Measurements from ENCODE around the gene SYNPR.

Gene SYNPR

DNA sequence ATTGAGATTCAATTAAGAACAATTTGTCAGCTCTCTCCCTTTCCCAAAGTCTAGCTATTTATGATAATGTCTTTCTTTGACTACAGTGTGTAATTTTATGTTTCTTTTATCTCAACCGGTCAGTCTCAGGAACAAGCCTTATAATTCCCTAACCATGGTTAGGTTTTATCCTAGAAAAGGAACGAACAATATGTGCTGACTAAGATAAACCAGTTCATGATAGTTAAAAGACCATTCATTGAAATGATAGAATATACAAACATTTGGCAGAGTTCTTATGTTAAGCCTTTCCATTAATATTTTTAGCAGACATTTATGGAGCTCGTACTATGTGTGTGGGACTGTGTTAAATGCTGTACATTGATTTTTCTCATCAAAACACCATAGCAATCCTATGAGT lies 106.3 kb downstream of the SYNPR start:
- no peak overlapping the region for H3K9ac ChIP-seq (ENCODE audit: low read length)
- no peak for DNase-seq
- H3K79me2 ChIP-seq (ENCODE audit: control insufficient read depth, insufficient read depth, low read length), result no peaks in the 10 kb centered on the region
- no peak overlapping the region for H3K18ac ChIP-seq (ENCODE audit: low read length)
- H2AK5ac ChIP-seq (ENCODE audit: low read length), result no peak overlapping the region
- no CpG with 5 or more reads among the region's 3 CpGs for WGBS (ENCODE audit: extremely low coverage, insufficient coverage, low lambda C conversion rate)
- H3K23ac ChIP-seq (ENCODE audit: low read length), result no peak overlapping the region
- H4K5ac ChIP-seq (ENCODE audit: low read length), result no peak overlapping the region
- no peak overlapping the region for H3K4me2 ChIP-seq (ENCODE audit: low read length)
- no peaks in the 10 kb centered on the region for H3K79me1 ChIP-seq (ENCODE audit: low read length)
- no peaks in the 10 kb centered on the region for H3K27me3 ChIP-seq (ENCODE audit: insufficient read depth, low read length, poor library complexity)
- H4K8ac ChIP-seq (ENCODE audit: low read depth, low read length), result no peak overlapping the region
- no peak overlapping the region for H3K4ac ChIP-seq (ENCODE audit: low read depth, low read length)
- H2BK15ac ChIP-seq (replicated peaks; ENCODE audit: low read depth), result no peak overlapping the region
- H3K56ac ChIP-seq (ENCODE audit: low read length), result no peak overlapping the region
- H2BK5ac ChIP-seq (ENCODE audit: low read length), result no peak overlapping the region
- H3K4me1 ChIP-seq (ENCODE audit: control insufficient read depth, low read depth, low read length), result no peaks in the 10 kb centered on the region
- no peak overlapping the region for H3K4me3 ChIP-seq (ENCODE audit: low read length)
- H3K27ac ChIP-seq (ENCODE audit: low read depth, low read length), result no peak overlapping the region
- H2BK120ac ChIP-seq (ENCODE audit: low read depth, low read length), result no peak overlapping the region
- H3K36me3 ChIP-seq (ENCODE audit: control insufficient read depth, insufficient read depth, low read length), result no peaks in the 10 kb centered on the region

DNA sequence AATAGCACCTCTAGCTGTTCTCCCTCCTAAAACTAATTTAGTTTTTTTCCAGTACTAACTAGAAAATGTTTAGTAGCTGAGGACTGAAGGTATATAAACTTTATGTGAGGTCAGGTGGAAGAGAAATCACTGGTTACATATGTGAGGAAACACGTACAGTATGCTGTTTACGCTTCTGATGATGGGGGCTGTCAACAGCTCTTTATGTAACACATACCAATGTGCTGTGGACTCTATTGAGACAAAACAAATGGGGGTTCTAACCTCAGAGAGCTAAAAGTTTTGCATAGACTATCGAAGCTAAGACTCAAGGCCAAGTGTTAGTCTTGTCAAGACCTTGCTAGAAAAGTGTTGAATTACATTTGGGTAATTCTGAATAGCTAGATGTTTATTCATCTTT lies 107.5 kb downstream of the SYNPR start:
- no peak overlapping the region for H3K9ac ChIP-seq (ENCODE audit: low read length)
- H3K79me1 ChIP-seq (ENCODE audit: low read length), result no peaks in the 10 kb centered on the region
- H4K8ac ChIP-seq (ENCODE audit: low read depth, low read length), result no peak overlapping the region
- H2BK5ac ChIP-seq (ENCODE audit: low read length), result no peak overlapping the region
- no peak overlapping the region for H2BK15ac ChIP-seq (replicated peaks; ENCODE audit: low read depth)
- H3K4me1 ChIP-seq (ENCODE audit: control insufficient read depth, low read depth, low read length), result no peaks in the 10 kb centered on the region
- H3K27me3 ChIP-seq (ENCODE audit: insufficient read depth, low read length, poor library complexity), result no peaks in the 10 kb centered on the region
- no peak overlapping the region for H3K18ac ChIP-seq (ENCODE audit: low read length)
- H3K23ac ChIP-seq (ENCODE audit: low read length), result no peak overlapping the region
- no peaks in the 10 kb centered on the region for H3K36me3 ChIP-seq (ENCODE audit: control insufficient read depth, insufficient read depth, low read length)
- no peak overlapping the region for H3K4me3 ChIP-seq (ENCODE audit: low read length)
- H3K79me2 ChIP-seq (ENCODE audit: control insufficient read depth, insufficient read depth, low read length), result no peaks in the 10 kb centered on the region
- DNase-seq, result no peak
- H3K4ac ChIP-seq (ENCODE audit: low read depth, low read length), result no peak overlapping the region
- H2AK5ac ChIP-seq (ENCODE audit: low read length), result no peak overlapping the region
- no CpG with 5 or more reads among the region's 3 CpGs for WGBS (ENCODE audit: extremely low coverage, insufficient coverage, low lambda C conversion rate)
- H3K56ac ChIP-seq (ENCODE audit: low read length), result no peak overlapping the region
- no peak overlapping the region for H3K27ac ChIP-seq (ENCODE audit: low read depth, low read length)
- H4K5ac ChIP-seq (ENCODE audit: low read length), result no peak overlapping the region
- H2BK120ac ChIP-seq (ENCODE audit: low read depth, low read length), result no peak overlapping the region
- H3K4me2 ChIP-seq (ENCODE audit: low read length), result no peak overlapping the region

DNA sequence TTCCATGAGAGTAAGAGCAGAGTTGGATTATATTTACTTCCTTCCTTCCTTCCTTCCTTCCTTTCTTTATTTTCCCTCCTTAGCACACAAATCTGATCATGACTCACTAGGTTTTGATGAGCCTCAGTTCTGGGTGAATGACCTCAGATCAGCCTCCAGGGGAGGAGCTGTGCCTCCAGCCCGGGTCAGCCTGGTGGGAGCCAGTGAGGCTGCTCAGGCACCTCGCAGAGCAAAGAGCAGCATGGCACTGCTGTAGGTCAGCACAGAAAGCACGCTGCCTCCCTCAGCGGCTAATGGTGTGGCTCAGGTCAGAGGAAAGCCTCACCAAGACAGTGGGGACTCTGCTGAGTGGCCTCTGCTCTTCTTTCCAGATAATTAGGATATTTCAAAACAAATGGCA lies 108.5 kb downstream of the SYNPR start:
- Histone ChIP-seq H3K36me3 (ENCODE audit: control insufficient read depth, insufficient read depth, low read length) (no peaks in the 10 kb centered on the region), H4K5ac (ENCODE audit: low read length) (no peak overlapping the region), H3K4me1 (ENCODE audit: control insufficient read depth, low read depth, low read length) (no peaks in the 10 kb centered on the region), H3K79me1 (ENCODE audit: low read length) (no peaks in the 10 kb centered on the region), H3K56ac (ENCODE audit: low read length) (no peak overlapping the region), H3K23ac (ENCODE audit: low read length) (no peak overlapping the region), H4K8ac (ENCODE audit: low read depth, low read length) (no peak overlapping the region), H3K27ac (ENCODE audit: low read depth, low read length) (no peak overlapping the region), H3K4me3 (ENCODE audit: low read length) (no peak overlapping the region), H2BK15ac (replicated peaks; ENCODE audit: low read depth) (no peak overlapping the region), H3K27me3 (ENCODE audit: insufficient read depth, low read length, poor library complexity) (no peaks in the 10 kb centered on the region), H3K18ac (ENCODE audit: low read length) (no peak overlapping the region), H2BK5ac (ENCODE audit: low read length) (no peak overlapping the region), H3K79me2 (ENCODE audit: control insufficient read depth, insufficient read depth, low read length) (no peaks in the 10 kb centered on the region), H3K4me2 (ENCODE audit: low read length) (no peak overlapping the region), H3K9ac (ENCODE audit: low read length) (no peak overlapping the region), H2BK120ac (ENCODE audit: low read depth, low read length) (no peak overlapping the region), H3K4ac (ENCODE audit: low read depth, low read length) (no peak overlapping the region), H2AK5ac (ENCODE audit: low read length) (no peak overlapping the region)
- DNase-seq, result peak; percentile 73
- no CpG with 5 or more reads among the region's 4 CpGs for WGBS (ENCODE audit: extremely low coverage, insufficient coverage, low lambda C conversion rate)

DNA sequence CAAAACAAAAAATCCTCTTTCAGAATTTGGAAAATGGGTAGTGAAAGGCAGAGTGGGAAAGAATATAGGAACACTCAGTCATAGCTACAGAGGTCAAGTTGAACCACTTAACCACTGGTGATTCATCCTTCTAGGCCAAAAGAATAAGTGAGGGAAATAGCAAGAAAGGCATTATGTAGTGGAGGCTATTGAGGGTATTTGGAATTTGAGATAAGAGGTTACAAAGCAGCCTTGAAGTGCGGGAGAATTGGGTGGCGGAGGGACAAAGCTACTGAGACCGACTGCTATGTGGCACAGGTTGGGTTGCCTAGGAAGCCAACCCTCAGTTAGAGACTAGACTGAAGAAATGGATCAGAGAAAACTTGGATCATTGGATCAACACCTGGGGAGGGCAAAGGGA lies 109.5 kb downstream of the SYNPR start:
- WGBS (ENCODE audit: extremely low coverage, insufficient coverage, low lambda C conversion rate), result no CpG with 5 or more reads among the region's 3 CpGs
- H4K5ac ChIP-seq (ENCODE audit: low read length), result no peak overlapping the region
- no peak overlapping the region for H2AK5ac ChIP-seq (ENCODE audit: low read length)
- H3K4me1 ChIP-seq (ENCODE audit: control insufficient read depth, low read depth, low read length), result no peaks in the 10 kb centered on the region
- H3K18ac ChIP-seq (ENCODE audit: low read length), result no peak overlapping the region
- no peak overlapping the region for H2BK15ac ChIP-seq (replicated peaks; ENCODE audit: low read depth)
- H2BK5ac ChIP-seq (ENCODE audit: low read length), result no peak overlapping the region
- H3K9ac ChIP-seq (ENCODE audit: low read length), result no peak overlapping the region
- H3K23ac ChIP-seq (ENCODE audit: low read length), result no peak overlapping the region
- H3K27me3 ChIP-seq (ENCODE audit: insufficient read depth, low read length, poor library complexity), result no peaks in the 10 kb centered on the region
- H2BK120ac ChIP-seq (ENCODE audit: low read depth, low read length), result no peak overlapping the region
- no peaks in the 10 kb centered on the region for H3K79me1 ChIP-seq (ENCODE audit: low read length)
- no peak overlapping the region for H3K4ac ChIP-seq (ENCODE audit: low read depth, low read length)
- H4K8ac ChIP-seq (ENCODE audit: low read depth, low read length), result no peak overlapping the region
- H3K56ac ChIP-seq (ENCODE audit: low read length), result no peak overlapping the region
- no peak overlapping the region for H3K27ac ChIP-seq (ENCODE audit: low read depth, low read length)
- no peak overlapping the region for H3K4me3 ChIP-seq (ENCODE audit: low read length)
- peak; percentile 32 for DNase-seq
- H3K36me3 ChIP-seq (ENCODE audit: control insufficient read depth, insufficient read depth, low read length), result no peaks in the 10 kb centered on the region
- H3K4me2 ChIP-seq (ENCODE audit: low read length), result no peak overlapping the region
- H3K79me2 ChIP-seq (ENCODE audit: control insufficient read depth, insufficient read depth, low read length), result no peaks in the 10 kb centered on the region

DNA sequence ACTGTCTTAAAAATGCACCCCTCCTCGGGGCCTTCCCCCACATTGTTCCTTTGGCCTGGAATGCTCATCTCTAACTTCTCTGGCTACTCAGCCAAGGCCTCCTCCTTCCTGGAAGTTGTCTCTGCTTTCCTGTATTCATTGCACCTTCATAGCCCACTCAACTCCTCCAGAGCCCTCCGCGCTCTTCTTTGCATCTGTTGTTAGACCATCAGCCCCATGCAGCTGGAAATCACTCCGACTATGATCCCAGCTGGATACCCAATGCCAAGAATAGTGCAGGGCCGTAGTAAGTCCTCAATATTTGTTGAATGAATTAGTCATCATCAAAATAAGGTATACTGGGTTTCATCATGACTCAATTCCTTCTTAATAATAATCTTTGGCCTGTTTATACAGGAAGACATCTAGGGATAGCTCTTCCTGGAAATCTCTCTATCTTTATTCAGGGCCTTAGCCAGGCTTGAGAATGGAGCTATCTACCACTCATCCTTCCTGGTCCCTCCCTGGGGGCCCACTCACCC lies 112.7 kb downstream of the SYNPR start:
- WGBS (ENCODE audit: extremely low coverage, insufficient coverage, low lambda C conversion rate), result no CpG with 5 or more reads among the region's 5 CpGs
- Histone ChIP-seq H3K36me3 (ENCODE audit: control insufficient read depth, insufficient read depth, low read length) (no peaks in the 10 kb centered on the region), H3K18ac (ENCODE audit: low read length) (no peak overlapping the region), H2BK120ac (ENCODE audit: low read depth, low read length) (no peak overlapping the region), H2AK5ac (ENCODE audit: low read length) (no peak overlapping the region), H4K5ac (ENCODE audit: low read length) (no peak overlapping the region), H2BK15ac (replicated peaks; ENCODE audit: low read depth) (no peak overlapping the region), H3K27ac (ENCODE audit: low read depth, low read length) (no peak overlapping the region), H3K23ac (ENCODE audit: low read length) (no peak overlapping the region), H4K8ac (ENCODE audit: low read depth, low read length) (no peak overlapping the region), H3K27me3 (ENCODE audit: insufficient read depth, low read length, poor library complexity) (no peaks in the 10 kb centered on the region), H3K4me2 (ENCODE audit: low read length) (no peak overlapping the region), H3K4me1 (ENCODE audit: control insufficient read depth, low read depth, low read length) (no peaks in the 10 kb centered on the region), H3K56ac (ENCODE audit: low read length) (no peak overlapping the region), H3K79me2 (ENCODE audit: control insufficient read depth, insufficient read depth, low read length) (no peaks in the 10 kb centered on the region), H3K4ac (ENCODE audit: low read depth, low read length) (no peak overlapping the region), H3K79me1 (ENCODE audit: low read length) (no peaks in the 10 kb centered on the region), H2BK5ac (ENCODE audit: low read length) (no peak overlapping the region), H3K4me3 (ENCODE audit: low read length) (no peak overlapping the region), H3K9ac (ENCODE audit: low read length) (no peak overlapping the region)
- DNase-seq, result no peak

DNA sequence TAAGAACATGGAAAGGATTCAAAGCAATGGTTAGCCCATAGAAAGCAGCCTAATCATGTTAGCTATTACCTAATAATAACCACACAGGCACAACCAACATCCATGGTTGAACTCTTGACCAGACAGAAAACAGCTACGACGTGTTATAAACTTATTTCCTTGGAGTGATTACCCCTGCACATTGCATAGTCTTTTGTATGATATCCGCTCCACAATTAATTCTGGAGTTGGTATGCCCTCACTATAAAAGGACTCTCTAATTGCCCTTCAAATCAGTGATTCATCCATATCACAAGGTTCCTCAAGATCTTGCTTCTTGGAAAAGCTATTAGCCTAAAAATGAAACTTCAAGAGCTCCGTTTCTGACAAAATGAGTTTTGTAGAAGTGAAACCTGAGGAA lies 117.9 kb downstream of the SYNPR start:
- Histone ChIP-seq H3K4me3 (ENCODE audit: low read length) (no peak overlapping the region), H3K27me3 (ENCODE audit: insufficient read depth, low read length, poor library complexity) (no peaks in the 10 kb centered on the region), H3K79me1 (ENCODE audit: low read length) (no peaks in the 10 kb centered on the region), H2BK5ac (ENCODE audit: low read length) (no peak overlapping the region), H4K5ac (ENCODE audit: low read length) (no peak overlapping the region), H3K4me1 (ENCODE audit: control insufficient read depth, low read depth, low read length) (no peaks in the 10 kb centered on the region), H2BK120ac (ENCODE audit: low read depth, low read length) (no peak overlapping the region), H2AK5ac (ENCODE audit: low read length) (no peak overlapping the region), H3K23ac (ENCODE audit: low read length) (no peak overlapping the region), H3K27ac (ENCODE audit: low read depth, low read length) (no peak overlapping the region), H3K4ac (ENCODE audit: low read depth, low read length) (no peak overlapping the region), H3K56ac (ENCODE audit: low read length) (no peak overlapping the region), H3K18ac (ENCODE audit: low read length) (no peak overlapping the region), H4K8ac (ENCODE audit: low read depth, low read length) (no peak overlapping the region), H3K9ac (ENCODE audit: low read length) (no peak overlapping the region), H3K79me2 (ENCODE audit: control insufficient read depth, insufficient read depth, low read length) (no peaks in the 10 kb centered on the region), H3K4me2 (ENCODE audit: low read length) (no peak overlapping the region), H2BK15ac (replicated peaks; ENCODE audit: low read depth) (no peak overlapping the region), H3K36me3 (ENCODE audit: control insufficient read depth, insufficient read depth, low read length) (no peaks in the 10 kb centered on the region)
- no peak for DNase-seq
- no CpG with 5 or more reads among the region's 4 CpGs for WGBS (ENCODE audit: extremely low coverage, insufficient coverage, low lambda C conversion rate)
